Neuronal stem cell (in vitro differentiated cells): ENCODE results near the gene BPIFA1.

Experiments used
- DNase-seq: peaks from one replicate; pipeline ENCODE4 v3.0.0-alpha.2; 2013; ENCODE audit warnings: low spot score
- H2AFZ ChIP-seq: one replicate; pipeline ENCODE4 v1.6.1; 2013; ENCODE audit warnings: mild to moderate bottlenecking, low read length, inconsistent platforms
- H2AK5ac ChIP-seq: 2 replicates; pipeline ENCODE4 v1.6.1; 2013; ENCODE audit warnings: low read depth, mild to moderate bottlenecking, inconsistent platforms, low read length, moderate library complexity, mixed read lengths
- H2BK120ac ChIP-seq: 2 replicates; pipeline ENCODE4 v1.6.1; 2013; ENCODE audit warnings: low read depth, mild to moderate bottlenecking, inconsistent platforms, low read length, moderate library complexity, mixed read lengths
- H2BK12ac ChIP-seq: one replicate; pipeline ENCODE4 v1.6.1; 2013; ENCODE audit warnings: low read length, inconsistent platforms
- H2BK15ac ChIP-seq: 2 replicates; pipeline ENCODE4 v1.6.1; 2013; ENCODE audit warnings: mild to moderate bottlenecking, low read length, inconsistent platforms, mixed read lengths
- H2BK5ac ChIP-seq: one replicate; pipeline ENCODE4 v1.6.1; 2013; ENCODE audit warnings: inconsistent platforms, mild to moderate bottlenecking, low read length, moderate library complexity
- H3K14ac ChIP-seq: one replicate; pipeline ENCODE4 v1.6.1; 2013; ENCODE audit warnings: low read length, inconsistent platforms
- H3K18ac ChIP-seq: 2 replicates; pipeline ENCODE4 v1.6.1; 2013; ENCODE audit warnings: low read length, inconsistent platforms
- H3K23ac ChIP-seq: 2 replicates; pipeline ENCODE4 v1.6.1; 2013; ENCODE audit warnings: low read depth, mild to moderate bottlenecking, mixed read lengths, low read length, inconsistent platforms; ENCODE audit not compliant: poor library complexity
- H3K27ac ChIP-seq: replicated peaks from 3 replicates; pipeline ENCODE4 v1.5.1; 2013; ENCODE audit warnings: low read length, inconsistent platforms
- H3K27me3 ChIP-seq, 3 experiments: 2 replicates each; pipeline ENCODE4 v1.6.1; 2013; ENCODE audit warnings: low read length in 3 of 3, mild to moderate bottlenecking in 2 of 3, inconsistent platforms in 1 of 3, low read depth in 1 of 3, mixed read lengths in 1 of 3, moderate library complexity in 1 of 3; ENCODE audit not compliant: control insufficient read depth in 3 of 3, insufficient read depth in 3 of 3
- H3K36me3 ChIP-seq, 2 donors: replicated peaks in 1 of 2; 2 replicates each; pipeline ENCODE4 v1.6.1; 2013; ENCODE audit warnings: low read length in 2 of 2; ENCODE audit not compliant: control insufficient read depth in 2 of 2, insufficient read depth in 2 of 2
- H3K4ac ChIP-seq: 2 replicates; pipeline ENCODE4 v1.6.1; 2013; ENCODE audit warnings: inconsistent platforms, mild to moderate bottlenecking, low read length, moderate library complexity
- H3K4me1 ChIP-seq, 2 donors: 1 replicate in 1 of 2; 2 replicates in 1 of 2; pipeline ENCODE4 v1.6.1; 2013; ENCODE audit warnings: low read length in 2 of 2, low read depth in 1 of 2; ENCODE audit not compliant: control insufficient read depth in 2 of 2, insufficient read depth in 1 of 2
- H3K4me2 ChIP-seq: one replicate; pipeline ENCODE4 v1.6.1; 2013; ENCODE audit warnings: mild to moderate bottlenecking, low read length, inconsistent platforms; ENCODE audit not compliant: insufficient read depth, poor library complexity, severe bottlenecking
- H3K4me3 ChIP-seq, 2 donors: 2 replicates each; pipeline ENCODE4 v1.5.1; 2013; ENCODE audit warnings: low read length in 2 of 2, mild to moderate bottlenecking in 2 of 2, inconsistent platforms in 1 of 2, moderate library complexity in 1 of 2
- H3K79me1 ChIP-seq: one replicate; pipeline ENCODE4 v1.6.1; 2013; ENCODE audit warnings: low read depth, mild to moderate bottlenecking, inconsistent platforms, low read length, moderate library complexity
- H3K9ac ChIP-seq: one replicate; pipeline ENCODE4 v1.6.1; 2013; ENCODE audit warnings: mild to moderate bottlenecking, low read depth, low read length, inconsistent platforms; ENCODE audit not compliant: poor library complexity
- H3K9me3 ChIP-seq, 2 donors: replicated peaks in 1 of 2; 2 replicates each; pipeline versions ENCODE3 to v1.6.1; 2013; ENCODE audit warnings: low read length in 2 of 2, mild to moderate bottlenecking in 2 of 2, inconsistent platforms in 1 of 2, low read depth in 1 of 2, mixed read lengths in 1 of 2, moderate library complexity in 1 of 2; ENCODE audit not compliant: control insufficient read depth in 2 of 2, insufficient read depth in 1 of 2
- H4K8ac ChIP-seq: one replicate; pipeline ENCODE4 v1.6.1; 2013; ENCODE audit warnings: low read depth, mild to moderate bottlenecking, inconsistent platforms, low read length, moderate library complexity
- H4K91ac ChIP-seq: one replicate; pipeline ENCODE4 v1.6.1; 2013; ENCODE audit warnings: low read length, low read depth, mild to moderate bottlenecking, inconsistent platforms; ENCODE audit not compliant: poor library complexity
- WGBS, 2 donors: extraction: QIAGEN DNeasy Blood & Tissue Kit; methylation state at CpG; one replicate each; pipeline ENCODE4 v1.1.7; 2013; ENCODE audit warnings: missing lambda C conversion rate in 2 of 2, mixed read lengths in 1 of 2; ENCODE audit not compliant: insufficient read length in 2 of 2, insufficient replicate concordance in 1 of 2; ENCODE audit errors: extremely low coverage in 2 of 2; 5-methylcytosine and 5-hydroxymethylcytosine counted together

The BPIFA1 gene

GRCh38 chr20:33259371-33259770, 23.6 kb downstream of the BPIFA1 start:
- H3K36me3 ChIP-seq = no peaks in the 10 kb centered on the region
- H3K27ac ChIP-seq = no peak overlapping the region
- no peak overlapping the region for H3K23ac ChIP-seq
- no peak overlapping the region for H3K4ac ChIP-seq
- no peaks in the 10 kb centered on the region for H3K9me3 ChIP-seq
- H2BK5ac ChIP-seq = no peak overlapping the region
- H3K14ac ChIP-seq = no peak overlapping the region
- no peaks in the 10 kb centered on the region for H3K79me1 ChIP-seq
- no peak overlapping the region for H3K4me2 ChIP-seq
- H3K18ac ChIP-seq = no peak overlapping the region
- WGBS, 2 donors = no CpG with 5 or more reads among the region's 5 CpGs
- no peaks in the 10 kb centered on the region for H3K4me1 ChIP-seq
- no peak overlapping the region for H3K9ac ChIP-seq
- no peak overlapping the region for H4K8ac ChIP-seq
- no peak overlapping the region for H2AK5ac ChIP-seq
- no peak for DNase-seq
- no peak overlapping the region for H2BK120ac ChIP-seq
- H2AFZ ChIP-seq = no peak overlapping the region
- H3K4me3 ChIP-seq = no peak overlapping the region
- no peak overlapping the region for H4K91ac ChIP-seq
- no peaks in the 10 kb centered on the region for H3K27me3 ChIP-seq
- H2BK12ac ChIP-seq = no peak overlapping the region
- no peak overlapping the region for H2BK15ac ChIP-seq

- no peak overlapping the region for H3K4me2 ChIP-seq
- H2BK5ac ChIP-seq = no peak overlapping the region
- H4K91ac ChIP-seq = no peak overlapping the region
- H3K9me3 ChIP-seq = no peaks in the 10 kb centered on the region
- no peaks in the 10 kb centered on the region for H3K27me3 ChIP-seq
- no peaks in the 10 kb centered on the region for H3K4me1 ChIP-seq
- H3K4ac ChIP-seq = no peak overlapping the region
- H2BK120ac ChIP-seq = no peak overlapping the region
- H2BK15ac ChIP-seq = no peak overlapping the region
- H3K18ac ChIP-seq = no peak overlapping the region
- no peak overlapping the region for H3K14ac ChIP-seq
- H2BK12ac ChIP-seq = no peak overlapping the region
- H2AK5ac ChIP-seq = no peak overlapping the region
- H4K8ac ChIP-seq = no peak overlapping the region
- H3K27ac ChIP-seq = no peak overlapping the region
- H3K79me1 ChIP-seq = no peaks in the 10 kb centered on the region
- H3K4me3 ChIP-seq = no peak overlapping the region
- WGBS, 2 donors = no CpG with 5 or more reads among the region's 4 CpGs
- DNase-seq = no peak
- H3K23ac ChIP-seq = no peak overlapping the region
- H3K36me3 ChIP-seq = no peaks in the 10 kb centered on the region
- no peak overlapping the region for H3K9ac ChIP-seq
- H2AFZ ChIP-seq = no peak overlapping the region
Observed at GRCh38 chr20:33261465-33261864, 25.7 kb downstream of the BPIFA1 start.

GRCh38 chr20:33262658-33263065, 26.9 kb downstream of the BPIFA1 start:
- Histone ChIP-seq H2AK5ac (no peak overlapping the region), H2BK15ac (no peak overlapping the region), H3K4me3 (no peak overlapping the region), H2BK5ac (no peak overlapping the region), H3K4me2 (no peak overlapping the region), H3K23ac (no peak overlapping the region), H4K8ac (no peak overlapping the region), H3K9ac (no peak overlapping the region), H3K27ac (no peak overlapping the region), H2BK12ac (no peak overlapping the region), H3K14ac (no peak overlapping the region), H3K9me3 (no peaks in the 10 kb centered on the region), H3K18ac (no peak overlapping the region), H2AFZ (no peak overlapping the region), H4K91ac (no peak overlapping the region), H3K27me3 (no peaks in the 10 kb centered on the region), H3K79me1 (no peaks in the 10 kb centered on the region), H3K36me3 (no peaks in the 10 kb centered on the region), H2BK120ac (no peak overlapping the region), H3K4me1 (no peaks in the 10 kb centered on the region), H3K4ac (no peak overlapping the region)
- DNase-seq = peak; percentile 38
- no CpG with 5 or more reads among the region's 5 CpGs for WGBS, 2 donors

GRCh38 chr20:33263784-33264183, 28.0 kb downstream of the BPIFA1 start:
- Histone ChIP-seq H3K14ac (no peak overlapping the region), H3K9me3 (no peaks in the 10 kb centered on the region), H3K9ac (no peak overlapping the region), H2BK15ac (no peak overlapping the region), H2BK5ac (no peak overlapping the region), H2AFZ (no peak overlapping the region), H2AK5ac (no peak overlapping the region), H3K27ac (no peak overlapping the region), H2BK12ac (no peak overlapping the region), H3K4me3 (no peak overlapping the region), H3K18ac (no peak overlapping the region), H3K4me1 (no peaks in the 10 kb centered on the region), H2BK120ac (no peak overlapping the region), H4K91ac (no peak overlapping the region), H4K8ac (no peak overlapping the region), H3K79me1 (no peaks in the 10 kb centered on the region), H3K4ac (no peak overlapping the region), H3K23ac (no peak overlapping the region), H3K36me3 (no peaks in the 10 kb centered on the region), H3K4me2 (no peak overlapping the region), H3K27me3 (no peaks in the 10 kb centered on the region)
- WGBS, 2 donors = no CpG with 5 or more reads among the region's 5 CpGs
- no peak for DNase-seq
